Cardiac muscle cell (in vitro differentiated cells and primary cell): ENCODE data around the gene CBLN3. TPM values are rescaled to one million over a fixed set of nuclear protein-coding genes. Genes with fewer than 3 reads are reported as not detected.

Experiments
- DNase-seq, 2 donors: peaks; one replicate each; pipeline versions ENCODE4 v3.0.0 to v3.0.0-alpha.2; 2010 to 2017; ENCODE audit warnings: low read depth in 1 of 2, low spot score in 1 of 2
- H3K27ac ChIP-seq: fragments of 200-600 bp; sonication (generic); 2 replicates; pipeline ENCODE4 v1.5.1; 2016
- H3K27me3 ChIP-seq: fragments of 200-600 bp; sonication (generic); 2 replicates; pipeline ENCODE4 v1.6.0; 2016; ENCODE audit warnings: control low read depth
- H3K36me3 ChIP-seq: fragments of 200-600 bp; sonication (generic); 2 replicates; pipeline ENCODE4 v1.5.1; 2016; ENCODE audit warnings: control low read depth
- H3K4me1 ChIP-seq: fragments of 200-600 bp; sonication (generic); 2 replicates; pipeline ENCODE4 v1.8.1; 2017; ENCODE audit warnings: low read depth, mild to moderate bottlenecking, mixed run types
- H3K4me3 ChIP-seq: fragments of 200-600 bp; sonication (generic); 2 replicates; pipeline ENCODE4 v1.5.1; 2016; ENCODE audit warnings: mild to moderate bottlenecking
- H3K9me3 ChIP-seq: fragments of 200-600 bp; sonication (generic); 2 replicates; pipeline ENCODE4 v1.5.1; 2017; ENCODE audit warnings: low read depth, mild to moderate bottlenecking, control low read depth
- CTCF ChIP-seq: IDR thresholded peaks from 2 replicates; pipeline ENCODE4 v1.5.1; 2012; ENCODE audit warnings: low read depth, mild to moderate bottlenecking, low read length
- polyA plus RNA-seq: library from polyadenylated mRNA; unstranded; fragments of >200 nt; fragmentation: Nextera tagmentation; extraction: Ambion mirVana; gene quantifications from 2 replicates; pipeline ENCODE4 v1.2.1, GENCODE V29; 2016
- total RNA-seq: library from RNA; depleted of rRNA; stranded (reverse); fragments of >200 nt; gene quantifications from 2 replicates; pipeline ENCODE4 v1.2.3, GENCODE V29; 2016

Gene CBLN3
- total and polyA plus RNA-seq, 2 experiments from 2014 or later: 3.1 to 3.3 TPM

- Histone ChIP-seq H3K36me3 (peaks cover 14% of the 10 kb centered on the region), H3K4me3 (no peak overlapping the region), H3K9me3 (no peaks in the 10 kb centered on the region), H3K4me1 (peaks cover 9% of the 10 kb centered on the region), H3K27me3 (no peaks in the 10 kb centered on the region), H3K27ac (peak overlapping the region; percentile 93)
- TF ChIP-seq CTCF: no peak
- no peak for DNase-seq
Observed at GRCh38 chr14:24428628-24429394, 657 bp downstream of the CBLN3 start.

GRCh38 chr14:24427537-24428508 lies 1.6 kb downstream of the CBLN3 start:
- DNase-seq: no peak
- Histone ChIP-seq H3K36me3 (peaks cover 4% of the 10 kb centered on the region), H3K27me3 (no peaks in the 10 kb centered on the region), H3K4me3 (no peak overlapping the region), H3K27ac (no peak overlapping the region), H3K4me1 (peaks cover 9% of the 10 kb centered on the region), H3K9me3 (no peaks in the 10 kb centered on the region)
- no peak for TF ChIP-seq CTCF

- Histone ChIP-seq H3K4me3 (no peak overlapping the region), H3K9me3 (no peaks in the 10 kb centered on the region), H3K27ac (no peak overlapping the region), H3K4me1 (peaks cover 9% of the 10 kb centered on the region), H3K36me3 (no peaks in the 10 kb centered on the region), H3K27me3 (no peaks in the 10 kb centered on the region)
- DNase-seq: no peak
- no peak for TF ChIP-seq CTCF
Observed at GRCh38 chr14:24426912-24427536, 2.4 kb downstream of the CBLN3 start.

GRCh38 chr14:24426150-24426911 lies 3.1 kb downstream of the CBLN3 start:
- H3K4me1 ChIP-seq: peaks cover 8% of the 10 kb centered on the region
- H3K27ac ChIP-seq: no peak overlapping the region
- no peaks in the 10 kb centered on the region for H3K36me3 ChIP-seq
- H3K4me3 ChIP-seq: no peak overlapping the region
- TF ChIP-seq CTCF: no peak
- no peaks in the 10 kb centered on the region for H3K27me3 ChIP-seq
- H3K9me3 ChIP-seq: no peaks in the 10 kb centered on the region
- DNase-seq: no peak

GRCh38 chr14:24425704-24426103 lies 3.8 kb downstream of the CBLN3 start:
- Histone ChIP-seq H3K36me3 (no peaks in the 10 kb centered on the region), H3K4me3 (no peak overlapping the region), H3K27me3 (no peaks in the 10 kb centered on the region), H3K27ac (no peak overlapping the region), H3K9me3 (no peaks in the 10 kb centered on the region), H3K4me1 (peaks cover 3% of the 10 kb centered on the region)
- no peak for TF ChIP-seq CTCF
- peak; percentile 21 to 91 for DNase-seq
